AML-193 (cell line): ENCODE measurements around the gene COL23A1.

Experiments
- DNase-seq, 2 experiments: peaks; one replicate each; lab custom pipeline; 2025; lab: John Stamatoyannopoulos, UW

Gene COL23A1

GRCh38 chr5:178590141-178590923 lies at the start of gene COL23A1:
Gene COL23A1, minus strand, starts transcription at chr5:178590393.
- peak; percentile 67 to 71 for DNase-seq

- DNase-seq, result no peak
Measured at GRCh38 chr5:178637356-178638074, 47.3 kb upstream of the COL23A1 start.

GRCh38 chr5:178632285-178632684 lies 42.1 kb upstream of the COL23A1 start:
- DNase-seq, result no peak

- DNase-seq, result no peak
Measured at GRCh38 chr5:178630951-178631350, 40.8 kb upstream of the COL23A1 start.

GRCh38 chr5:178630475-178630930 lies 40.3 kb upstream of the COL23A1 start:
- no peak for DNase-seq

GRCh38 chr5:178627259-178627598 lies 37.0 kb upstream of the COL23A1 start:
- no peak for DNase-seq

GRCh38 chr5:178626484-178627258 lies 36.5 kb upstream of the COL23A1 start, which contains the start of gene CLK4:
Gene CLK4, minus strand, starts transcription at chr5:178627050. Its CDS starts 3,634 bp downstream, at chr5:178623416.
- DNase-seq, result peak; percentile 84

- peak in 1 of 2 experiments; percentile 27 for DNase-seq
Measured at GRCh38 chr5:178625679-178626483, 35.7 kb upstream of the COL23A1 start.

GRCh38 chr5:178624631-178625546 lies 34.7 kb upstream of the COL23A1 start:
- DNase-seq, result no peak

GRCh38 chr5:178622679-178623247 lies 32.6 kb upstream of the COL23A1 start:
- no peak for DNase-seq

- DNase-seq, result no peak
Measured at GRCh38 chr5:178619390-178619789, 29.2 kb upstream of the COL23A1 start.

- no peak for DNase-seq
Measured at GRCh38 chr5:178612299-178612698, 22.1 kb upstream of the COL23A1 start.

- no peak for DNase-seq
Measured at GRCh38 chr5:178606269-178606668, 16.1 kb upstream of the COL23A1 start.

- no peak for DNase-seq
Measured at GRCh38 chr5:178605788-178606187, 15.6 kb upstream of the COL23A1 start.

GRCh38 chr5:178602752-178603151 lies 12.6 kb upstream of the COL23A1 start:
- DNase-seq, result no peak

- no peak for DNase-seq
Measured at GRCh38 chr5:178595750-178596149, 5.6 kb upstream of the COL23A1 start.

- DNase-seq, result no peak
Measured at GRCh38 chr5:178595150-178595549, 5.0 kb upstream of the COL23A1 start.

GRCh38 chr5:178590924-178591423 lies 781 bp upstream of the COL23A1 start:
- DNase-seq, result no peak

- DNase-seq, result peak; percentile 18 to 35
Measured at GRCh38 chr5:178589180-178590140, 733 bp downstream of the COL23A1 start.
